OCI-LY7 (cell line): ENCODE measurements around the gene NUDT3. TPM values are rescaled to one million over a fixed set of nuclear protein-coding genes. Genes with fewer than 3 reads are reported as not detected.
"Not testable (repeated sequence)": the region's sequence is repeated elsewhere in the genome, so short reads cannot be mapped to it uniquely, and the experiment has no call there.

ENCODE experiments used
- BruUV-seq: library from RNA; stranded (reverse); fragments of 400-500 nt; replicated peaks from 2 replicates; lab custom pipeline; 2021; lab: Mats Ljungman, UMichigan
- CTCF ChIA-PET: fragments of 300-600 bp; sonication (Branson Sonifier 250); formaldehyde crosslinking; loops from one replicate; lab custom pipeline; 2022; ENCODE audit warnings: antibody characterized with exemption; ENCODE audit not compliant: unreplicated experiment; lab: Charles Lee
- POLR2A ChIA-PET: fragments of 300-600 bp; sonication (Branson Sonifier 250); formaldehyde crosslinking; loops from one replicate; lab custom pipeline; 2022; ENCODE audit warnings: antibody characterized with exemption; lab: Charles Lee
- DNase-seq: peaks from one replicate; pipeline ENCODE4 v3.0.0-alpha.2; 2015; ENCODE audit warnings: low spot score
- H2AFZ ChIP-seq: fragments of 200-600 bp; sonication (generic), shearing (Covaris generic); 2 replicates; pipeline ENCODE4 v1.6.1; 2014; ENCODE audit warnings: mild to moderate bottlenecking, antibody characterized with exemption, low read length, moderate library complexity
- H3K27ac ChIP-seq: fragments of 200-600 bp; sonication (generic); 2 replicates; pipeline ENCODE4 v1.5.1; 2014; ENCODE audit warnings: mixed run types, low read depth, mild to moderate bottlenecking, moderate library complexity, low read length, inconsistent platforms; ENCODE audit not compliant: poor library complexity, severe bottlenecking
- H3K36me3 ChIP-seq: fragments of 200-600 bp; sonication (generic); 2 replicates; pipeline ENCODE4 v1.6.1; 2014; ENCODE audit warnings: mild to moderate bottlenecking, antibody characterized with exemption, low read length, moderate library complexity, mixed read lengths; ENCODE audit not compliant: insufficient read depth
- H3K4me1 ChIP-seq: fragments of 200-600 bp; sonication (generic); 2 replicates; pipeline ENCODE4 v1.5.1; 2014; ENCODE audit warnings: mild to moderate bottlenecking, low read length; ENCODE audit not compliant: insufficient read depth, poor library complexity, severe bottlenecking
- H3K4me2 ChIP-seq: fragments of 200-600 bp; sonication (generic); 2 replicates; pipeline ENCODE4 v1.6.1; 2014; ENCODE audit warnings: mild to moderate bottlenecking, low read length
- H3K4me3 ChIP-seq: fragments of 200-600 bp; sonication (generic); 2 replicates; pipeline ENCODE4 v1.5.1; 2014; ENCODE audit warnings: mild to moderate bottlenecking, low read depth, low read length; ENCODE audit not compliant: poor library complexity, severe bottlenecking
- H3K79me2 ChIP-seq: fragments of 200-600 bp; sonication (generic); 2 replicates; pipeline ENCODE4 v1.6.1; 2016; ENCODE audit warnings: low read depth, mild to moderate bottlenecking, low read length, moderate library complexity, mixed read lengths; ENCODE audit not compliant: insufficient read depth
- H3K9me2 ChIP-seq: fragments of 200-600 bp; sonication (generic); 2 replicates; pipeline ENCODE4 v1.6.1; 2016; ENCODE audit warnings: mild to moderate bottlenecking, low read length, mixed read lengths; ENCODE audit not compliant: insufficient read depth
- H3K9me3 ChIP-seq: fragments of 200-600 bp; sonication (generic); 2 replicates; pipeline ENCODE4 v1.6.1; 2014; ENCODE audit warnings: mild to moderate bottlenecking, mixed run types, low read length, mixed read lengths
- H4K20me1 ChIP-seq: fragments of 200-600 bp; sonication (generic); 2 replicates; pipeline ENCODE4 v1.6.1; 2014; ENCODE audit warnings: mild to moderate bottlenecking, antibody characterized with exemption, low read length, moderate library complexity, mixed read lengths; ENCODE audit not compliant: insufficient read depth
- CTCF ChIP-seq: fragments of 200-600 bp; sonication (generic); conservative IDR thresholded peaks from 2 replicates; pipeline ENCODE4 v1.5.1; 2014; ENCODE audit warnings: mild to moderate bottlenecking, antibody characterized with exemption, low read length, moderate library complexity, mixed read lengths
- EZH2phosphoT487 ChIP-seq: fragments of 200-600 bp; sonication (generic); IDR thresholded peaks from 2 replicates; pipeline ENCODE4 v1.6.1; 2018; ENCODE audit warnings: low read depth, borderline replicate concordance, mild to moderate bottlenecking, mixed run types, antibody characterized with exemption, low read length, moderate library complexity, mixed read lengths
- intact Hi-C: fragments of 100-400 bp; cut with micrococcal nuclease; formaldehyde crosslinking; loops from one replicate; pipeline ENCODE4 v1.10.0; 2022; ENCODE audit not compliant: unreplicated experiment
- total RNA-seq, 2 experiments: library from RNA; depleted of rRNA in 1 of 2; stranded (reverse); fragments of >200 nt in 1 of 2; shearing (Covaris generic) in 1 of 2; gene quantifications; 2 replicates each; pipeline ENCODE4 v1.2.3, GENCODE V29; 2014 to 2022

NUDT3 gene
- total RNA-seq, 2 experiments from 2014 or later = 30.7 to 43.0 TPM

DNA sequence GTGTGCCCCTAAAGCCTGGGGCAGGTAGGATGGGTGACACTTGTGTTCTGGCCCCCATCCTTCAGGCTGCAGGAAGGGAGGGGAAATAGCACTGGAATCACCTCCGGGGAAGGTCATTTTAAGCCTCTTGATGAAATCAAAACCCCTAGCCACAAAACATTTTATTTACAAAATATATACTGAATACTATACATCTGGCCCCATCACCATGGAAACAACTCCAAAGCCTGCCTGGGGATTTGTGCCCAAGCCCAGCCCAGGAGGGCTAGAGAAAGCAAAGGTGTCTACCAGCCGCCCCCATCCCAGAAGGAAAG, 146.3 kb downstream of the NUDT3 start:
- TF ChIP-seq CTCF = no peak
- TF ChIP-seq EZH2phosphoT487 = no peak
- intact Hi-C loops = loop anchor here (2.0 to 5.0 kb wide), 4 partner anchors 49 to 896 kb away; partner anchors contain the start of gene TCP11
- H3K27ac ChIP-seq = peak overlapping the region; percentile 41
- BruUV-seq = no TSS peak
- H3K9me3 ChIP-seq = no peaks in the 10 kb centered on the region
- peaks cover 59% of the 10 kb centered on the region for H3K36me3 ChIP-seq
- H3K79me2 ChIP-seq = peaks cover 11% of the 10 kb centered on the region
- peaks cover 54% of the 10 kb centered on the region for H3K4me1 ChIP-seq
- ChIA-PET CTCF (no interaction called here), POLR2A (no interaction called here)
- H3K4me2 ChIP-seq = no peak overlapping the region
- H3K9me2 ChIP-seq = no peaks in the 10 kb centered on the region
- H4K20me1 ChIP-seq = peaks cover 13% of the 10 kb centered on the region
- no peak overlapping the region for H2AFZ ChIP-seq
- DNase-seq = no peak
- no peak overlapping the region for H3K4me3 ChIP-seq

DNA sequence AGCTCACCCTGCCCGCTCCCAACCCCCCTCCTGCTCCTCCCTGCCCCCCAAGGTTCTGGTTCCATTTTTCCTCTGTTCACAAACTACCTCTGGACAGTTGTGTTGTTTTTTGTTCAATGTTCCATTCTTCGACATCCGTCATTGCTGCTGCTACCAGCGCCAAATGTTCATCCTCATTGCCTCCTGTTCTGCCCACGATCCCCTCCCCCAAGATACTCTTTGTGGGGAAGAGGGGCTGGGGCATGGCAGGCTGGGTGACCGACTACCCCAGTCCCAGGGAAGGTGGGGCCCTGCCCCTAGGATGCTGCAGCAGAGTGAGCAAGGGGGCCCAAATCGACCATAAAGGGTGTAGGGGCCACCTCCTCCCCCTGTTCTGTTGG, 146.7 kb downstream of the NUDT3 start:
- peaks cover 58% of the 10 kb centered on the region for H3K4me1 ChIP-seq
- POLR2A ChIA-PET = not testable (repeated sequence)
- TSS peak; percentile 91 for BruUV-seq

GRCh38 chr6:34245032-34245760, 147.3 kb downstream of the NUDT3 start:
- not testable (repeated sequence) for DNase-seq, H3K4me3 ChIP-seq, H3K4me2 ChIP-seq, H3K9me2 ChIP-seq, H2AFZ ChIP-seq, H3K9me3 ChIP-seq, BruUV-seq
- Histone ChIP-seq H3K36me3 (peaks cover 69% of the 10 kb centered on the region), H3K4me1 (peaks cover 64% of the 10 kb centered on the region), H4K20me1 (peaks cover 23% of the 10 kb centered on the region), H3K27ac (peak overlapping the region; percentile 54), H3K79me2 (peaks cover 21% of the 10 kb centered on the region)
- ChIA-PET POLR2A (interaction anchor here (0.6 kb wide), 1 partner anchor 44 kb away, joined by 3 read pairs; no protein-coding TSS in a partner anchor), CTCF (interaction anchor here (0.6 kb wide), 1 partner anchor 72 kb away, joined by 13 read pairs; no protein-coding TSS in a partner anchor)
- intact Hi-C loops = loop anchor here (5.0 kb wide), 2 partner anchors 362 to 897 kb away; partner anchors contain the start of gene TCP11

More for the DNA sequence above, 146.7 kb downstream of the NUDT3 start:
- intact Hi-C loops = loop anchor here (2.0 to 5.0 kb wide), 4 partner anchors 49 to 897 kb away; partner anchors contain the start of gene TCP11
- H4K20me1 ChIP-seq = peaks cover 17% of the 10 kb centered on the region
- peaks cover 64% of the 10 kb centered on the region for H3K36me3 ChIP-seq
- H3K9me2 ChIP-seq, H2AFZ ChIP-seq, H3K4me2 ChIP-seq, DNase-seq, H3K4me3 ChIP-seq, H3K9me3 ChIP-seq, CTCF ChIA-PET: not testable (repeated sequence)
- peaks cover 16% of the 10 kb centered on the region for H3K79me2 ChIP-seq
- H3K27ac ChIP-seq = peak overlapping the region; percentile 41
